ENCODE data around the gene H1-8. TPM values are rescaled to one million over a fixed set of nuclear protein-coding genes. Genes with fewer than 3 reads are reported as not detected.

H1-8 gene
- total and polyA plus RNA-seq, 2 experiments from 2014 or later, result not detected

DNA sequence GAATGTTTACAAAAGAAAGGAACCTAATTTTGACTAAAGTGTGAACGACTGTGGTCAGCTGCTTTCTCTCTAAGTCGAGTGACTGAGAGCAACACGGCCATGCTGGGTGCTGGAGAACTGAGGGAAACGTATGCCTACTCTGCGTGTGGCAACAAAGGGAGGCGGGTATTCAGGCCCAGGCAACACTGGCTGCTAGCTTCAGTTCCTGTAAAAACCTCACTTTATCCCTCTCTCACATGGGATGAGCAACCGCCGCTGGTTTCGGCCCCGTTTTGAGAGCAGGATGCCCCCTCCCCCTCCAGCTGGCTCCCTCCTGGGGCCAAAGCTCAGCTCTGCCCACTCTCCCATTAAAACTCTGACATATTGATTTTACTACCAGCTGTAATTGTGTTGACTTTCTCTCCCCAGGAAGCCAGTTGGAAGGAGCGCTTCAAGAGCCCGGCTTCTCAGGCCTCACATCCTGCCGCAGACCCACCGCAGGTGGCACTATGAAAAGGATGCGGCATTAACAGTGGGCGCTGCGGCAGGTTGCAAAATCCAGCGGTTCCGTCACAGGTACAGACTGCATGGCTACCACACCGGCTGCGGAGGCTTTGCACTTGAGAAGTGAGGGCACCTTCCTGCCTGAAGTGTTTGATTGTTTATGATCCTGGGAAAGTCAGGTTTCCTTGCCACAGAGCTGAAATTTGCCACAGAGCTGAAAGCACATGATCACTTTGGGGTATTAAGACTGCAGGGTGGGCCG lies 50.8 kb downstream of the H1-8 start:
- 61% methylated on average over 22 of the region's 22 CpGs for WGBS (ENCODE audit: low lambda C conversion rate, missing lambda C conversion rate)
- Histone ChIP-seq H3K9me2 (replicated peaks; ENCODE audit: insufficient read depth) (no peaks in the 10 kb centered on the region), H4K20me1 (ENCODE audit: insufficient read depth, poor library complexity, severe bottlenecking) (no peaks in the 10 kb centered on the region), H3K36me3 (replicated peaks; ENCODE audit: insufficient read depth, low read depth) (no peaks in the 10 kb centered on the region), H2AFZ (no peak overlapping the region), H3K4me1 (ENCODE audit: insufficient read depth) (peaks cover 62% of the 10 kb centered on the region), H3K27ac (peak overlapping the region; percentile 88), H3K4me2 (no peak overlapping the region), H3K27me3 (no peaks in the 10 kb centered on the region), H3K9me3 (ENCODE audit: low read depth) (no peaks in the 10 kb centered on the region), H3K79me2 (peaks cover 7% of the 10 kb centered on the region), H3K4me3 (no peak overlapping the region)
- TF ChIP-seq, protein P1, sequence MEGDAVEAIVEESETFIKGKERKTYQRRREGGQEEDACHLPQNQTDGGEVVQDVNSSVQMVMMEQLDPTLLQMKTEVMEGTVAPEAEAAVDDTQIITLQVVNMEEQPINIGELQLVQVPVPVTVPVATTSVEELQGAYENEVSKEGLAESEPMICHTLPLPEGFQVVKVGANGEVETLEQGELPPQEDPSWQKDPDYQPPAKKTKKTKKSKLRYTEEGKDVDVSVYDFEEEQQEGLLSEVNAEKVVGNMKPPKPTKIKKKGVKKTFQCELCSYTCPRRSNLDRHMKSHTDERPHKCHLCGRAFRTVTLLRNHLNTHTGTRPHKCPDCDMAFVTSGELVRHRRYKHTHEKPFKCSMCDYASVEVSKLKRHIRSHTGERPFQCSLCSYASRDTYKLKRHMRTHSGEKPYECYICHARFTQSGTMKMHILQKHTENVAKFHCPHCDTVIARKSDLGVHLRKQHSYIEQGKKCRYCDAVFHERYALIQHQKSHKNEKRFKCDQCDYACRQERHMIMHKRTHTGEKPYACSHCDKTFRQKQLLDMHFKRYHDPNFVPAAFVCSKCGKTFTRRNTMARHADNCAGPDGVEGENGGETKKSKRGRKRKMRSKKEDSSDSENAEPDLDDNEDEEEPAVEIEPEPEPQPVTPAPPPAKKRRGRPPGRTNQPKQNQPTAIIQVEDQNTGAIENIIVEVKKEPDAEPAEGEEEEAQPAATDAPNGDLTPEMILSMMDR (IDR thresholded peaks at IDR 0.05; ENCODE audit: poor library complexity), result no peak
- no peak for TF ChIP-seq EZH2 (IDR thresholded peaks at IDR 0.05; ENCODE audit: borderline replicate concordance)
- no peak for TF ChIP-seq EZH2phosphoT487 (IDR thresholded peaks at IDR 0.05; ENCODE audit: low read depth, severe bottlenecking, unreplicated experiment)
- no peak for DNase-seq (ENCODE audit: low spot score)

DNA sequence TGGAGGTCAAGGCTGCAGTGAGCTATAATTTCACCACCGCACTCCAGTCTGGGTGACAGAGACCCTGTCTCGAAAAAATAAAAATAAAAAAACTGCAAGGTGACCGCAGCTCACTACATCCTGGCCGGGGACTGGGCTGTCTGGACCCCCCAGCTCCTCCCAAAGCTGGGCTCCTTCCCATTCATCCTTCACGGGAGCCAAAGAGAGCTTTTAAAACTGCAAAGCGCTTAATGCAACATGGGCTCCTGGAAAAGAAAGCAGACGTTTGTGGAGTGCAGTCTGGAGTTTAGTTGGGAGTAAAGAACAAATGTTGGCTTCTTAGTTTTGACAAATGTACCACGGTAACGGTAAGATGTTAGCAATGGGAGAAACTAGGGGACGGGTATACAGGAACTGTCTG lies 51.4 kb downstream of the H1-8 start:
- H3K36me3 ChIP-seq (replicated peaks; ENCODE audit: insufficient read depth, low read depth), result no peaks in the 10 kb centered on the region
- WGBS (ENCODE audit: low lambda C conversion rate, missing lambda C conversion rate), result 64% methylated on average over 10 of the region's 10 CpGs
- H3K27me3 ChIP-seq, result no peaks in the 10 kb centered on the region
- no peak for DNase-seq (ENCODE audit: low spot score)
- H3K4me2 ChIP-seq, result no peak overlapping the region
- no peaks in the 10 kb centered on the region for H4K20me1 ChIP-seq (ENCODE audit: insufficient read depth, poor library complexity, severe bottlenecking)
- peaks cover 10% of the 10 kb centered on the region for H3K79me2 ChIP-seq
- no peak overlapping the region for H3K4me3 ChIP-seq
- no peaks in the 10 kb centered on the region for H3K9me2 ChIP-seq (replicated peaks; ENCODE audit: insufficient read depth)
- TF ChIP-seq EZH2 (IDR thresholded peaks at IDR 0.05; ENCODE audit: borderline replicate concordance), result no peak
- TF ChIP-seq, protein P1 (IDR thresholded peaks at IDR 0.05; ENCODE audit: poor library complexity), result no peak
- TF ChIP-seq EZH2phosphoT487 (IDR thresholded peaks at IDR 0.05; ENCODE audit: low read depth, severe bottlenecking, unreplicated experiment), result no peak
- H3K27ac ChIP-seq, result peak overlapping the region; percentile 88
- peaks cover 62% of the 10 kb centered on the region for H3K4me1 ChIP-seq (ENCODE audit: insufficient read depth)
- H3K9me3 ChIP-seq (ENCODE audit: low read depth), result no peaks in the 10 kb centered on the region
- H2AFZ ChIP-seq, result no peak overlapping the region

DNA sequence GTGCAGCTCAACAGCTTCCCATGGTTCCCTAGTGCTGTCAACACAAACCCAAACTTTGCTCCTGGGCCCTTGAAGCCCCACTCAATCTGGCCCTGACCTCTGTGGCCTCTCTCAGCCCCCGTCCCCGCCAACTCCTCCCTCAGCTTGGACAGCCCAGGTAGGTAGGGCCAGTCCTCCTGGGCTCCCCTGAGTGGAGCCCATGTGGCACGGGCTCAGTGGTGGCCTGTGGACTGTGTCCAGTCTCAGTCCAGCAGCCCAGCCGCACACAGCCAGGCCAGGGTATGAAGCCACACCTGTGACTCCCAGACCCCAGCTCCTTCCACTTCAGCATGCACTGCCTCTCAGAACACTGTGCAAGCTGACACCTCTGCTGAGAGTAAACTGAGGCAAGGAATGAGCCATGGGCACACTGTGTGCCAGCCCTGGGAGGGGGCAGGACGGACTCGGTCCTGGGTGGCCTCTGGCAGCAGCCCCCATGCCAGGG lies 52.0 kb downstream of the H1-8 start:
- no peaks in the 10 kb centered on the region for H3K27me3 ChIP-seq
- no peak overlapping the region for H3K4me3 ChIP-seq
- H4K20me1 ChIP-seq (ENCODE audit: insufficient read depth, poor library complexity, severe bottlenecking), result no peaks in the 10 kb centered on the region
- H3K79me2 ChIP-seq, result peaks cover 10% of the 10 kb centered on the region
- H3K36me3 ChIP-seq (replicated peaks; ENCODE audit: insufficient read depth, low read depth), result no peaks in the 10 kb centered on the region
- H2AFZ ChIP-seq, result no peak overlapping the region
- H3K4me2 ChIP-seq, result no peak overlapping the region
- TF ChIP-seq, protein P1 (IDR thresholded peaks at IDR 0.05; ENCODE audit: poor library complexity), result no peak
- no peak for DNase-seq (ENCODE audit: low spot score)
- H3K9me2 ChIP-seq (replicated peaks; ENCODE audit: insufficient read depth), result no peaks in the 10 kb centered on the region
- peaks cover 62% of the 10 kb centered on the region for H3K4me1 ChIP-seq (ENCODE audit: insufficient read depth)
- peak overlapping the region; percentile 88 for H3K27ac ChIP-seq
- no peaks in the 10 kb centered on the region for H3K9me3 ChIP-seq (ENCODE audit: low read depth)
- WGBS (ENCODE audit: low lambda C conversion rate, missing lambda C conversion rate), result 86% methylated on average over 6 of the region's 6 CpGs

Data from hepatocyte (in vitro differentiated cells).